ENCODE measurements around the gene ITGAD.

Gene ITGAD

GRCh38 chr16:31365131-31365865 is 27.8 kb upstream of the ITGAD start:
- no peak for DNase-seq (ENCODE audit: low read depth)

- no peak for DNase-seq (ENCODE audit: low read depth)
These were observed 25.3 kb upstream of the ITGAD start for GRCh38 chr16:31367853-31368252.

- no peak for DNase-seq (ENCODE audit: low read depth)
These were observed 22.1 kb upstream of the ITGAD start for GRCh38 chr16:31371008-31371407.

- no peak for DNase-seq (ENCODE audit: low read depth)
These were observed 21.3 kb upstream of the ITGAD start for GRCh38 chr16:31371619-31372484.

- no peak for DNase-seq (ENCODE audit: low read depth)
These were observed 19.9 kb upstream of the ITGAD start for GRCh38 chr16:31373235-31373634.

- no peak for DNase-seq (ENCODE audit: low read depth)
These were observed 17.9 kb upstream of the ITGAD start for GRCh38 chr16:31375231-31375630.

- no peak for DNase-seq (ENCODE audit: low read depth)
These were observed 16.4 kb upstream of the ITGAD start for GRCh38 chr16:31376705-31377104.

- DNase-seq (ENCODE audit: low read depth) = no peak
These were observed 15.8 kb upstream of the ITGAD start for GRCh38 chr16:31377210-31377903.

- DNase-seq (ENCODE audit: low read depth) = no peak
These were observed 12.9 kb upstream of the ITGAD start for GRCh38 chr16:31380201-31380600.

- peak; percentile 40 for DNase-seq (ENCODE audit: low read depth)
These were observed 10.5 kb upstream of the ITGAD start for GRCh38 chr16:31382485-31383161.

- DNase-seq (ENCODE audit: low read depth) = no peak
These were observed 7.5 kb upstream of the ITGAD start for GRCh38 chr16:31385680-31386079.

- DNase-seq (ENCODE audit: low read depth) = no peak
These were observed 6.8 kb upstream of the ITGAD start for GRCh38 chr16:31386157-31386984.

- no peak for DNase-seq (ENCODE audit: low read depth)
These were observed 4.6 kb upstream of the ITGAD start for GRCh38 chr16:31388535-31388934.

- DNase-seq (ENCODE audit: low read depth) = no peak
These were observed 2.6 kb upstream of the ITGAD start for GRCh38 chr16:31390504-31391041.

- no peak for DNase-seq (ENCODE audit: low read depth)
These were observed 2.5 kb downstream of the ITGAD start for GRCh38 chr16:31395647-31396046.

- DNase-seq (ENCODE audit: low read depth) = no peak
These were observed 4.0 kb downstream of the ITGAD start for GRCh38 chr16:31397096-31397660.

- no peak for DNase-seq (ENCODE audit: low read depth)
These were observed 4.6 kb downstream of the ITGAD start for GRCh38 chr16:31397701-31398100.

- no peak for DNase-seq (ENCODE audit: low read depth)
These were observed 7.1 kb downstream of the ITGAD start for GRCh38 chr16:31400191-31400590.

GRCh38 chr16:31401436-31401835 is 8.3 kb downstream of the ITGAD start:
- DNase-seq (ENCODE audit: low read depth) = no peak

GRCh38 chr16:31402687-31403086 is 9.6 kb downstream of the ITGAD start:
- DNase-seq (ENCODE audit: low read depth) = no peak

All from stimulated activated CD8-positive, alpha-beta memory T cell treated with anti-CD3 and anti-CD28 coated beads, Interleukin-15, amount 100 ng/mL, for 24 hours (primary cell).